Smooth muscle cell of the brain vasculature (primary cell): Measurements from ENCODE around the gene DTX4.

Source experiments
- DNase-seq: peaks from one replicate; pipeline ENCODE4 v3.0.0-alpha.2; 2012; ENCODE audit warnings: low read depth, low spot score

Gene DTX4

DNA sequence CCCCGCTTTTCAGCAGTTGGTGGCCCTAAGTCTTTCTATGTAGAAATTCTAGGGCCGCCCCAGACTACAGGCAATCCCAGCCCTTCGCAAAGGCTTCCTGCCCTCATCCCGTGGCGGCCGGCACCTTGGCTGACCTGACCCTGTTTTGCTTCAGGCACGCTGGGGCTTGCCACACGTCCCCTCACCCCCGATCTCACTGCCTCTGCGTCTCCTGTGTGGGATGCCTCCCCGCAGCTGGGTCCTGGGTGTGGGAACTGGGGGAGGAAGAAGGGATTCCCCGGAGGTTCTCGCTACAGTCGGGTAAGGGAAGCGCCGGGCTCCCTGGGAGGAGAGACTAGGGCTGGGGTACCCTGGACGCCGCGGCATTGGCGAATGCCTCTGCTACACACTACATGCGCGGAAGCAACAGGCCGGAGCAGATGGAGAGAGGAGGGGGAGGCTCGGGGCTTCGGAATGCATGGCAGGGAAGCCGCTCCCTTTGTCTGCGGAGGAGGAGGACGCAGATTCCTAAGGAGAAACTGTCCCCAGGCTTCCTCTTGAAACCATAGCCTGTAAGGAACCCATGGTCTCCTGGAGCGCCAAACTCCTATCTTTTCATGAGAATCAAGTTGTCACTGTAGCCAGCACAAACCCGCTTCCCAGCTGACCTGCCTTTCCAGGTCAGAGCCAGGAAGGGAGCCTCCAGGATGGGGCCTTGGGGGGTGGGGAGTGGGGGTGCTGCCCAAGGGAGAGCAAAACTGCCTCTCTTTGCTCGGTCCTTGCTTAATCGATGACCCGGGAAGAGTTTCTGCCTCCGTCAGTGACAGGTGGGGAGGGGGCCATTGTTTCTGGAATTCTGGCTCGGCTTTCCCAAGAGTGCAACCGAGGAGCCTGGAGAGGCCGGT, 1.4 kb downstream of the DTX4 start:
- DNase-seq, result no peak

DNA sequence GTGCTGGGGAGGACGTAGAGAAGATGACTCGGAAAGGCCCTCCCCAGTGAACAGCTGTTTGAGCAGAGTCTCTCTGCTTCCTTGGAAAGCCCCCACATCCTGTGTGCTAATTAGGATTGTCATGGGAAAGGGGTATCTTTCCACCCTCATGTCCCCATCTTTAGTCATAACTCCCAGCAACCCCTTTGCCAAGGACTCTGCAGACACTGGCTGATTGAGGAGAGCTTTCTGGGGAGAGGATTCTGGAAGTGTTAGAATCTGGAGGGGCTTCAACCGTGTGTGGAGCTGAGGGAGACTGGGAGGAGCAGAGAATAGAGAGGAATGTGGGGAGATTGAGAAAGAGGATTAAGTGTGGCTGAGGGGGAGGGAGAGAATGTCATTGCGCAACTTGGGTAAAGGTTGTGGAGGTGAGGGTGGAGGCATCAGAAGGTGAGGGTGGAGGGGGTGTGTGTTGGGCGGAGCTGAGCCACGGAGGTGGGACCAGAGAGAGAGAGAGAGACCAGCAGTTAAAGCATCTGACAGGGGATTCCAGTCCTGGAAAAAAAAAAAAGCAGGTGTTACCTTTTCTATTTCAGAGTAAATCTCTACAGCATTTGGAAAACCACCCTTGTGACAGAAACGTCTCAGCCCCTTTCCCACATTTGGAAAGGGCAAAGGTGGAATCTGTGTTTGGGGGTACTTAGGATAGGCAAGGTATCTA, 2.2 kb downstream of the DTX4 start:
- DNase-seq, result no peak

DNA sequence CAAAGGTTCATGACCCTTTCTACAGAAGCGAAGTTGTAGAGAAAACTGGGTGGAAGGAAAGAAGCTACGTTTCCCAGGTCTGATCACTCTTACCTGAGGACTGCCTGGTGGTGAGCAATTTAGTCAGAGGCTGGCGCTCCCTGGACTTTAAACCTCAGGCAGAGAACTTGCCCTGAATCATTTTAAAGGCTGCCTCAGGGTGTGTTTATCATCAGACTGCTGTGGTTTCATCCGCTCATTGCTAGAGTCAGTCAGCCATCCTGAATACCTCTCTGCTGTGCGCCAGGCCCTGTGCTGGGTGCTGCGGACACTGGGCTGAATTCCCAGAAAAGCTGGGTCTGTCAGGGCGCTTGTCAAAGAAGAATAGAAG, 2.7 kb downstream of the DTX4 start:
- no peak for DNase-seq

DNA sequence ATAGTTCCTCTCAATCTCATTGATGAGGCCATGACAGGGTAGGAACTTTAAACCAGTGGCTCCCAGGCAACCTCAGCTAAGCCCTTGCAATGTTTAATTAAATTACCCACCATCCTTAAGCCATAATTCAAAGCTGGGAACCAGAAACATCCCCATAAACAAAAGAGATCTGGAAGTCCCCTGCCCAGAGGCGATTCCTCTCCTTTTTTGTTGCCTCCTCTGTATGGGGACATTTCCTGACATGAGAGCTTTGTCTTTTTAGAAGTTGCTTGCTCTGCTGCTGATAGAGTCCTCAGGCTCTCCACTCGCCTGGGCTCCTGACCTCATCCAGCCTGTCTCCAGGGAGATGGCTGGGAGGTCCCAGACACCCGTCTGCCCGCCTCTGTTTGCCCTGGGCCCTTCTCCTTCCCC, 3.2 kb downstream of the DTX4 start:
- DNase-seq, result no peak

DNA sequence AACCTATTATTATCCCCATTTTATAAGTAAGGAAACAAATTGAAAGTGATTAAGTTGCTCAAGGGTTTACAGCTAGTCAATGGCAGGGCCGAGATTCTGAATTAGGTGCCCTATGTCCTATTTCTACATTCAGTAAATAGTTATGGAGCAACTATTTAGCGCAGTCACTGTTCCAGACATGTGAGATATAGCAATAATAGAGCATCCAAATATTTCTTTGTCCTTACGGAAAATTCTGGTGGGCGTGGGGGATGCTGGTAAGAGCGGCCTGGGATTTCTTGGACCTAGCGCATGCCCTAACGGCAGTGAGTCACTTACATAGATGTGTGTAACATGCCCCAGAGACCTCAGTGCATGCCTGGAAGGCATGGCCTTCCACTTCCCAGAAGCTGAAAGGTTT, 4.4 kb downstream of the DTX4 start:
- no peak for DNase-seq

DNA sequence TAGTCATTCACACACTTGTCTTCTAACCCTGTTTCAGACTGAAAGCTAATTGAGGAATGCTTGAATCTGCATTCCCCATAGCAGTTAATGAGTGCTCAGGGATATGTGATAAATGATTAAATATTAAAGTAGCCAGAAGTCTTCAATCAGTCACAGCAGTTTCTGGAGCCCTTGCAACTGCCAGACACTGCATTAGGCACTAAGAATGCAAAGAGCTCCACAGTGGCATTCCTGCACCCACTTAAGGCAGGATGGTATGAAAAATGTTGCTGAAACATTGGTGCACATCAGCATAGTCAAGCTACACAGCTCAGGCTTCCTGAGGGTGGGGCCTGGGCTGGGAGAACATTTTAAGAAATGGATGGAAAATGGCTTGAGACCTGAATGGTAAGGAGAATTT, 6.5 kb downstream of the DTX4 start:
- no peak for DNase-seq

DNA sequence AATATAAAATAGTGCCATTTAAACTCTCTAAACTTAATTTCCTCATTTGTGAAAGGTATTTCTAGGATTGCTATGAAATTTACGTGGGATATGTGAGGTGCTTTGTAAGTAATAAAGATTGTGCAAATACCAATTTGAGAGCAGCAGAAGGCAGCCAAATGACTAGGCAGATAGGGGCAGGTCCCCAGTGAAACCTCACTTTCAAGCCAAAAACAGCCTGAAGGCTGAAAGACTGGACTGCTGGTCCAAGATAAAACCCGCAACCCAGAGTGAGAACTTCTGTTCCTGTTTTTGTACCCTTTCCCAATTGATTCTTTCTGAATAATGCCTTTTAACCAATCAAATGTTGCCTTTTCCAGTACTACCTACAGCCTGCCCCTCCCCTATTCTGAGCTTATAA, 7.2 kb downstream of the DTX4 start:
- DNase-seq, result no peak

DNA sequence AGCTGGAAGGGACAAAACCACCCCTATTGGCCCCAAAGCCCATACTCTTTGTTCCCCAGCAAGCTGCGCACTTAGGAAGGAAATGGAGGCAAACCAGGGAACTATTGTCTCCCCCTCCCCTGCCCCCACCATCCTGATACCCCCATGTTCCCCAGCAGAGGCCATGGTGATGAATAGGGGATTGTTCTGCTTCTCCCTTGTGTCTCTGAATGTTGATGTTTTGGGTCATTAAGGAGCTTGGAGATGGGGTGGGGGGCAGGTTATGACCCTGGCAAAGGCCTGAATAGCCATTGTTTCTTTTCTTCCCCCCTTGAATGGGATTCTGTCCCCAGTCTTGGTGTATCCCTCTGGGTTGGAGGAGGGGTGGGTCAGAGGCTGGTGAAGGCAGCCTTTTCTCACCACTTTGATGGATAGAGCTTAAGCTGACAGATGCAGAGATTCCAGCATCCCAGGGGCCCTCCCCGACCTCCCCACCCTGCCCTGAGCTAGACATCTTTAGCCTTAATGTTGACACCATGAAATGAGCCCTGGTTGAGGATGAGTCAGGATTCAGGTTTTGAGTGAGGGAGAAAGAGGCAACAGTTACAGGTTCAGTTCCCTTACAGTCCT, 8.3 kb downstream of the DTX4 start:
- no peak for DNase-seq

DNA sequence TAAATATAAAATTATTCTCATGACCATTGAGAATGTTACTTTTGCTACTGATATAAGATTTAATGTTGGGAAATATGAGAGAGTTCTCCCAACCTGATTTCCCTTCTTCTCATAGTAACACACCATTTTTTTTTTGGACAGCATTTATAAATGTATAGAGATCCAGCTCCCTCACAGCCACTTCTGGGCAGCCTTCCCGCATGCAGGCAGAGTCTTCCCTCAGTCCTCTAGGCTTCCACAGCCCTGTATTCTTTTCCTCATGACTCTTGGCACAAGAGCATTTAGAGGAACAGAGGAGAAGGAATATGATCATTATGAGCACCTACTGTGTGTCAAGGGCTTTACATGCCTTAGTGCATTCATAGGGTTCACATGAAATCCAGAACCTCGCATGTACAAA, 9.0 kb downstream of the DTX4 start:
- no peak for DNase-seq

DNA sequence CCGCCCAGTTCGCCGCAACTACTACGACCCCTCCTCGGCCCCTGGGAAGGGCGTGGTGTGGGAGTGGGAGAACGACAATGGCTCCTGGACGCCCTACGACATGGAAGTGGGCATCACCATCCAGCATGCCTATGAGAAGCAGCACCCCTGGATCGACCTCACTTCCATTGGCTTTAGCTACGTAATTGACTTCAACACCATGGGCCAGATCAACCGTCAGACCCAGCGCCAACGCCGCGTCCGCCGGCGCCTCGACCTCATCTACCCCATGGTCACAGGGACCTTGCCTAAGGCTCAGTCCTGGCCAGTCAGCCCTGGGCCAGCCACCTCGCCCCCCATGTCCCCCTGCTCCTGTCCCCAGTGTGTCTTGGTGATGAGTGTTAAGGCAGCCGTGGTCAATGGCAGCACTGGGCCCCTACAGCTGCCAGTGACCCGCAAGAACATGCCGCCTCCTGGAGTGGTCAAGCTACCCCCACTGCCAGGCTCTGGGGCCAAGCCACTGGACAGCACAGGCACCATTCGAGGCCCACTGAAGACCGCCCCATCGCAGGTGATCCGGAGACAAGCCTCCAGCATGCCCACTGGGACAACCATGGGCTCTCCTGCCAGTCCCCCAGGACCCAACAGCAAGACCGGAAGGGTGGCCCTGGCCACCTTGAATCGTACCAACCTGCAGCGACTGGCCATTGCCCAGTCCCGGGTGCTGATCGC, 10.0 kb downstream of the DTX4 start:
- no peak for DNase-seq

DNA sequence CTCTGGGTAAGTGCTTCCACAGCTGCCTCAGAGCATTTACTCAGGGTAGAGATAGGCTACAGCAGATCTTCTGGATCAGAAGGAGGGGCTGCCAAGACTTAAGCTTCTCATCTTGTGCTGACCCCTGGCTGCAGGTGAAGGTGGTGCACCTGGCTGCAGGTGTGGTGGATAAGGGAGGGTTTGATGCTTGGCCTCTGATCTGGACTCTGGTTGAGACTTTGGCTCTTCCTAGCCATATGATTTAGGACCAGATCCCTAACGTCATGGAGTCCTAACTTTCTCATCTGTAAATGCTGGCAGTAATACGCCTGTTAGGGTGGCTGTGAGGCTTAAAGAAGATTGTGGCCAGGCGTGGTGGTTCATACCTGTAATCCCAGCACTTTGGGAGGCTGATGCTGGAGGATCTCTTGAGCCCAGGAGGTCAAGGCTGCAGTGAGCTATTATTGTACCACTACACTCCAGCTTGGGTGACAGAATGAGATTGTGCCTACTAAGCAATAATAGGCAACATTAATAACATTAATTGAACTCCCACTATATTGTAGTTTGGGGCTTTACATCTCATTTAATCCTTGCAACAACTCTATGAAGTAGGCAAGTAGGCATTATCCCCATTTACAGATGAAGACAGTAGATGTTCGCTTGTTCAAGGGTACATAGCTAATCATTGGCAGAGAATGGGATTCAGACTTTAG, 10.7 kb downstream of the DTX4 start:
- no peak for DNase-seq

DNA sequence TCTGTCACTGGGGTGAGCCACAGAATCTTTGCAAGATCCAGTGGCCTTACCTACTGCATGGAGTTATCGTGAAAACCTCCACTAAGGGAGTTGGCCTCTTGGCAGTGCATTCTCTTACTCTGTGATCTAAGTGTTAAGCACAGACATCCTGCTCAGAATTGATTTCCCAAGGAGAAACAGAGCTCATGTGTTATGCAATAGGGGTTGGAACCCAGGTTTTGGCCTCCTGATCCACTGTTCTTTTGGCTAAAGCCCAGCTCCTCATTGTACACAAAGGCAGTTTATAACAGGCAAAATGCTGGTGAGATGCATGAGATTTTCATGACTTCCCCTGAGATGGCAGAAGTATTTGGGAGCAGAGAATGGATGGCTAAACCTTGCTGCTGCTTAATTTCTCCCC, 11.8 kb downstream of the DTX4 start:
- DNase-seq, result no peak

DNA sequence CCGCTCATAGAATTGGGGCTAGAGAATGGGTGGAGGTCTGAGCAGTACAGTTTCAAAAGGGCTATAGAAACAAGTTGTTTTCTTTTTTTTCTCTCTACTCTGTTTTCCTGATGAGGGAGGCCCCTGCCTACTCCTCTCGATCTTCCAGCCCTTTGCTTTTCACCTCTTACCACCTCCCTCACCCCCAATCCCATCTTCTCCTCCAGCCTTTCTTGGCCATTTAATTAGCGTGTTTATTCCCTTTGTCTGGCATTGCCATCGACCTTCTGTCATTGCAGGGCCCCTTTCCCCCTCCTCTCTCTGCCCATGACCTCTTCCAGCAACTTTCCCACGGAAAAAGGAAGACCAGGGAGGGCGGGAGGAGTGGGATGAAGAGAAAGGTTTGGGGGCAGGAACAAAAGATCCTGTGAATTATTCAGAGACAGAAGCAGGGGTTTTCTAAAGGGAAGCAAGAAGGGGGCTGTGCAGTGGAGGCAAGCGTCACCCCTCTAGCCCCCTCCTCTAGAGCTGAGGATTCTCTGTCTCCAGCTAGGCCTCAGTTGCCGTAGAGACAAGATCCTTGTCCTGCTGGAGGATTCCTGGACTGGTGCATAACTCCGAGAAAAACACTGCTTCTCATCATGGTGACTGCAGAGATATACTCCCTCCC, 12.9 kb downstream of the DTX4 start:
- no peak for DNase-seq

DNA sequence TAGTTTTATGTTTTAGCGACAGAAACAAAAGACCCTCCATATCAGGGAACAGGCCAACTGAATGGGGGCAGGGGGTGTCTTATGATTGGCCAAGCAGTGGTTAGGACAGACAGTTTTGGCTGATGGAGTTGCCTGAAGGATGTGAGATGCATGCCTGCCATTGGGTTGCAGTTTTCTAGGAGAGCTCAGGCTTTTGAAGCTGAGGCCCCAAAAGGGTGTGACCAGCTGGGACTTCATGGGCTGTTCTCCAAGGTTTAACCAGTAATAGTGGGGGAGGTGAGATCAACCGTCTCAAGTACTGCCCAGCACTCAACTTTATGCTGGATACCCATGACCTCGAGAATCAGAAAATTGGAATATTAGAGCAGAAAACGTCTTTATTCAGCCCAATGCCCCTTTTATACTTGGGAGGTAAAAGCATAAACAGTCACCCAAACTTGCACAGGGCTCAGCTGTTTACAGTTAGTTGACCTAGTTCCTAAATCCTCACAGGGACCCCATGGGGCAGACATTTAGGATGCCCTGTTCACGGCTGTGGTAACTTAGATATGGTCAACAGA, 13.5 kb downstream of the DTX4 start:
- DNase-seq, result no peak

DNA sequence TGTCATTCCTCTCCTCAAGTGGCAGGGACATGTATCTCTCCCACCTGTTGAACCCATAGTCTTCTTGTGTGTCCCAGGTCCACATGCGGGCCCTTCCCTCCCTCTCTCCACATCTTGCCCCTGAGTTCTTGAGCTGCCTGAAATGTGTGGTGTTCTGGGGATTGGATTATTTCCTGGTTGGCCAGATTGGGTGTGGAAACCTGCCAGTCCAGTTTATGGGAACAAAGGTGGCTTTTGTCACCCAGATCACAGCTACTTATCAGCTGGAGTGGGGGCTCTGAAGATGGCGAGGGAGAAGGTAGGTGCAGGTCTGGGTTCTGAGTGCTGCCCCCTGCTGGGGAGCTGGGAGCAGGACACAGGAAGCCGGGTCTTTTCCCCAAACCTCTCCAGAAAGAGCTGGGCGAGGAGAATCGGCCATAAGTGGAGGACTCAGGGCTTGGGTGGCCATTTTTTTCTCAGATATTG, 14.2 kb downstream of the DTX4 start:
- DNase-seq, result no peak

DNA sequence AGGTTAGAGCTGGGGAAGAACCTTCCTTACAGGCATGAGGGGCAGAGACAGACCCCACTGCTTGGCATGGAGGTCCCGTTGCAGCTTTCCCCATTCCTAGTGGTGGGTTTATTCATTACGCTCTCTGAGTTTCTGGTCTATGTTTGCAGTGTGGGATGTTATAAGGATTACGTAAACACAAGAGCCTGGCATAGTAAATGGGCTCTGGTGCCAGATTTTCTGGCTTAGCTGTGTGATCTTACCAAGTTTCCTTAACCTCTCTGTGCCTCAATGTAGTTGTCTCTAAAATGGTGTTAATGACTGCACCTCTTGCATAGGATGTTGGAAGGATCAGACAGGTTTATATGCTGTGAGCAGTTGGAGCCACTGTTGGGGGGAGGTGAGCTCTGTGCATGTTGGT, 15.1 kb downstream of the DTX4 start:
- DNase-seq, result no peak

DNA sequence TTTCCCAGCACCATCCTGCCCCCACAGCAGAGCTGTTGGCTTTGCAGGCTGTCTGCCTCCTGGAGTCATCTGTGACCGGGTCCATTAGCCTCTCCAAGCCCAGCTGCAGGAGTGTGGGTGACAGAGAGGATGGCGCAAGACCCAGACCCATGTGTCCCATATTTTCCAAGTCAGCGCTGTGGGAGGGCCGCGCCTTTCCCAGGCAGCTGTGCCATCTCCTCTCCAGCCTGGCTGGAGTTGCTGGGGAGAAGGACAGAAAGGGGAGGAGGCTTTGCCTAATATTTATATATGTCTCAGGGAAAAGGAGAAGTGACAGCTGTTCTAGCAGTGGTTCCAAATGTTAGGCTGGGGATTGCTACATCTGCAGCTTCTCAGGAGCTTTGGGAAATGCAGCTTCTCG, 15.7 kb downstream of the DTX4 start:
- no peak for DNase-seq

DNA sequence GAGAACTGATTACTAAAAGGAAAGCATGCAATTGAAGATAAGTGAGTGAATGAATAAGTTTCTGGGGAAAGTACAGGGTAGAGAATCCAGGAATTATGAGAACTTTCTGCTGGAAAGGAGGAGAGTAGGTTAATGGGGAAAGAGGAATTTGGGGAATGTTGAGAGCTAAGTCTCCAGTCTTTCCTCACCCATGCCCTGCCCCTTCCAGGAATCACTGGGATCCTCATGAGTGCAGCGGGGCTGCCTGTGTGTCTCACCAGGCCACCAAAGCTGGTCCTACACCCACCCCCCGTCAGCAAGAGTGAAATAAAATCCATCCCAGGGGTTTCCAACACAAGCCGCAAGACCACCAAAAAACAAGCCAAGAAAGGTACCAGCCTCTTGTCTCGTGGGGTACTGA, 17.0 kb downstream of the DTX4 start:
- DNase-seq, result no peak

DNA sequence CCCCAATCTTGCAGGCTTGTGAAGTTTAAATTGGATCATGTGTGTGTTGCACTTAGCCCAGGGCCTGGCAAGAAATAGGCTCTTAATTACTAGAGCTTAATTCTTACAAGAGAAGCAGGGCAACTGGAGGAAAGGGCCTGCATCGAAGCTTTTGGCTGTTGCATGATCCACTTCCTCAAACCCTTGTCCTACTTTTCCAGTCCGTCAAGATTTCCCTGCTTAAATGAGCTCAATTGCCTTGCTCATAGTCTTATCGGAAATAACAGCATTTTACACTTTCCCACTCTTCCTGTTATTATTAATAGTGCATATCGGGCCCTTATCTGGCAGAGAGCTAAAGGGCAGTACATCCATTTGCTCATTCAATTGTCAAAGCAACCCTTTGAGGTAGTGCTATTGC, 18.1 kb downstream of the DTX4 start:
- DNase-seq, result no peak

DNA sequence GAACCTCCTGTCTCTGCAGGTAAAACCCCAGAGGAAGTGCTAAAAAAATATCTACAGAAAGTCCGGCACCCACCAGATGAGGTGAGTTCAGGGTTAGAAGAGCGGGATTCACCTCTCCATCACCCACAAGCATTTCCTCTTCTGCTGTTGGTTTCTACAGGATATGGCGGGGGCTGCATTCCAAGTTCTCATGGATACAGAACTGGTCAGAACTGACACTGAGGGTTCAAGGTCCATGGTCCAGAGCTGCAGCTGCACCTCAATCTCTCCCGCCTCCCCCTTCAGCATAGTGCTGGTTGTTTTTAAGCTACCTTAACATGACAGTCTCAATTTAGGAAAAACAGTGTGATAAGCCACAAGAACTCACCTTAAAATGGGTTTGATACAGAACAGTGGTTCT, 19.2 kb downstream of the DTX4 start:
- DNase-seq, result no peak

DNA sequence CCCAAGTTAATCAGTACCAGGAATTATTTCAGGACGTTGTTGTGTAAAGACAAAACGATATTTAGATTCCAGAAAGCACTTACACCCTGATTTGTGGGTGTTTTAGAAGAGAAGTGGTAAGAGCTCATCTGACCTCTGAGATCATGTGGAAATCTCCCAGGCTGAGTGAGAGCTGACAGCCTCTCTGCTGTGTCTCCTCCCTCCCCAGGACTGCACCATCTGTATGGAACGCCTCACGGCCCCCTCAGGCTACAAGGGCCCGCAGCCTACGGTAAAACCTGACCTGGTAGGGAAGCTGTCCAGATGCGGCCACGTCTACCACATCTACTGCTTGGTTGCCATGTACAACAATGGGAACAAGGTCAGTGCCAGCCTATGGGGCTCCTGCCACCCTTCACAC, 20.0 kb downstream of the DTX4 start:
- DNase-seq, result no peak
